Measurements from ENCODE around the gene CRYGN.

The CRYGN gene

GRCh38 chr7:151439855-151440798 is at the start of gene CRYGN:
CRYGN (minus strand) TSS chr7:151440141; CDS start chr7:151439917, 224 bp downstream.
- DNase-seq: no peak

DNA sequence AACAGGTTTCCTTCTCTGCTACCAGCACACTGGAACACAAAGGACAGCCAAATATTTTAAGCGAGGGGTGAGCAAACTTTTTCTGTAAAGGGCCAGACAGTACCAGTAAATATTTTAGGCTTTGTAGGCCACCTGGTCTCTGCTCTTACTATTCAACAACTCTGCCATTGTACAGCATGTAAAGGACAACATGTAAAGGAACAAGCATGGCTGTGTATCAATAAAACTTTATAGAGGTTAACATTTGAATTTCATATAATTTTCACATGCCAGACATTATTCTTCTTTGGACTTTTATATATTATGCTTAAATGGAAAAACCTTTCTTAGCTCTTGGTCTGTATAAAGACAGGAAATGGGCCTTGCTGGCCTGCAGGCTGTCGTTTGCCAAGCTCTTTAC is 49.6 kb upstream of the CRYGN start:
- no peak for DNase-seq

DNA sequence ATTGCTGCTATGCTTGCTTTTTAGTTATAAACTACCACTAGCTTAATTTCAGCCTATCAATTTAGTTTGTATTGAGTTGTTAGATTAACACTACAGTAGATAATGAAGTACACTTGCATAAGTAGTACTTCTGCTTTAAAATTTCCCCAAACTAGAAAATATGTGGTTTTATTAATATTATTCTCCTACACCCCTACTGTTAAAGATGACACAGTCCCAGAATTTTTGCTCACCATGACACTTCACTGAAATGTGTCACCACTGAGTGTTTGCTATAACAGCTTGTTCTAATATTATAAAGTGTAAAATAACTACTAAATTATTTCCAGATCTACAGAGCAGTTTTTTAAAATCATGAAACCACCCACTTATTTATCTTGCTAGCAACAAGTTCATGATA is 48.2 kb upstream of the CRYGN start:
- DNase-seq: no peak

DNA sequence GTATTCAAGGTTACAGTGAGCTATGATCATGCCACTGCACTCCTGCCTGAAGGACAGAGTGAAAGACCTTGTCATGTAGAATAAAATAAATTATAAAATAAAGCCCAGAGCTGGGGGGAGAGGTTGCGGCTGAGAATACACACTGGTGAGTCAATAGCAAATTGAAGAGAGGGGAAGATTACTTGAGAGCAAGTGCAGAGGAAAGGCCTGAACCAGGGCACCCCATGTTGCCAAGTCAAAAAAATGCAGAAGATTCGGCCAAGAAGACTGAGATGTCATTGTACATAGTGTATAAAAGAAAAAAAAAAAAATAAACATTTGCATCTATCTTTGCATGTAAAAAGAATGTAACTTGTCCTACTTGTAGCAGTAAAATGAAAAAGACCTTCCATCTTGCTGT is 47.3 kb upstream of the CRYGN start:
- DNase-seq: no peak

DNA sequence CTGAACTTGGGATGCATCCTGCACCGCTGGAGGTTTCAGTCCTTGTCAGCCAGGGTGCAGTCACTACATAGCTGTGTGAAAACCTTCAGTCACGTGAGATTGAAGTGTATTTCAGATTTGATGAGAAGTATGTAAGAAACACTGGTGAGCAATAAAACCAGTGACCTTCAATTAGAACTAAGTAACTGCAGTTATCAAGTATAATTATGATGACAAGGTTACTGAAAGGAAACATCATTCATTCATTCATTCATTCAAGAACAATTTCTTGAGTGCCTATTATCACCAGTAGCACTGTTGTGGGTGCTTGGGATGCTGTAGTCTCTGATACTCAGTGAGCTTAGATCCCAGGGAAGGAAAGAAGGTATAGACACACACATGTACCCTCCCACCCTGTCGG is 46.1 kb upstream of the CRYGN start:
- DNase-seq: no peak

GRCh38 chr7:151484971-151485707 is 45.2 kb upstream of the CRYGN start:
- no peak for DNase-seq

DNA sequence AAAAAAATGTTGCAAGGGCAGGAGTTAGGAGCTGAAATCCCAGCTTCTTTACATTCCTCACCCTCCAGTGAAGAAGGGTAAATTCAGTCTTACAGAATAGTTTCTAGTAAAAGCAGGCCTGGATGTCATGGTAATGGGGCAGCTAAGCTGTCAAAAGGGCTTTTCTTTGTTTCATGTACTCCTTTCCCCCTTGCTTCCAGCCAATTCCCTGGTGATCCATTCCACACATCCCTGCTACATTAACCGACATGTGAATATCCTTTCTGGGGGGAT is 43.7 kb upstream of the CRYGN start:
- no peak for DNase-seq

DNA sequence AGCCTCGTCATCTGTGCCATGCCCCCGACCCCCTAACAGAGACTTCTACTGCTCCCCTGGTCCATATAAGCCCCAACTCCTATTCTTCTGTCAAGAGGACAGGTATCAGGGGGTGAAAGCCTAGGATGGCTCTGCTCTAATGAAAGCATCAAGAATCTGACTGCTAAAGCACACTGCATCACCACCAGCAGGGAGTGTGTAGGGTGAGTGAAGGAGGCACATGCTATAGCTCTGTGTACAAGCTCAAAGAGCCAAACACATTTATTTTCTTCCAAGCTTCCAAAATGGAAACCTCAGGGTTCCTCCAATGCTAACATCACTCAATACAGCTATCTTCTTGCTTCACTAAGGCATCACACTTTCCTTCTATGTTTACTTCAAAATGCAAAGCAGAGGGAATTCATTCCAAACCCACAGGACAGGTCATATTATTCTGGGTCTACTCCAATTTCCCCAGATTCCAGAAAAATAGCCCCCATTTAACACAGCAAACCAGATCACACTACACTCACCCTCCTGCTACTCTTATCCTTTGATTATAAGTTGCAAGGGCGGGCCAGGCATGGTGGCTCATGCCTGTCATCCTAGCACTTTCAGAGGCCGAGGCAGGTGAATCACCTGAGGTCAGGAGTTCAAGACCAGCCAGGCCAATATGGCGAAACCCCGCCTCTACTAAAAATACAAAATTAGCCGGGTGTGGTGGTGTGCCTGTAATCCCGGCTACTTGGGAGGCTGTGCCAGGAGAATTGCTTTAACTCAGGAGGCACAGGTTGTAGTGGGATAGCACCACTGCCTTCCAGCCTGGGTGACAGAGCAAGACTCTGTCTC is 43.2 kb upstream of the CRYGN start:
- no peak for DNase-seq

- DNase-seq: no peak
Observed at GRCh38 chr7:151481650-151482505, 41.9 kb upstream of the CRYGN start.

DNA sequence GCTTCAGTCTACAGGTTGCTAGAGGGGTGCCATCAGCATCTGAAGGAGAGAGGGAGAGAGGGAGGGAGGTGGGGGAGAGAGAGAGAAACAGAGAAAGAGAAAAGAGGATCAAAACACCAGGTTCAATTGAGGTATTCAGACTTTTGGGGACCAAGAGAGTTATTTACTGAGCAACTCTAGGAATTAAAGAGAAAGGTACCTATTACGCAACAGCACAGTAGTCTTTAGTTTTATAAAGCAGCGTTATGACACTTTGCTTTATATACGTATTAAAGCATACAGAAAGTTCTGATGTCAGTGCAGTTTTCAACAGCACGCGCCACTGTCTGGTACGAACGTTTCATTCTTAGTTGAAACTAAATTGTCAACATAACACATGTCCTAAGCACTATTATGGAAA is 37.9 kb upstream of the CRYGN start:
- DNase-seq: no peak

DNA sequence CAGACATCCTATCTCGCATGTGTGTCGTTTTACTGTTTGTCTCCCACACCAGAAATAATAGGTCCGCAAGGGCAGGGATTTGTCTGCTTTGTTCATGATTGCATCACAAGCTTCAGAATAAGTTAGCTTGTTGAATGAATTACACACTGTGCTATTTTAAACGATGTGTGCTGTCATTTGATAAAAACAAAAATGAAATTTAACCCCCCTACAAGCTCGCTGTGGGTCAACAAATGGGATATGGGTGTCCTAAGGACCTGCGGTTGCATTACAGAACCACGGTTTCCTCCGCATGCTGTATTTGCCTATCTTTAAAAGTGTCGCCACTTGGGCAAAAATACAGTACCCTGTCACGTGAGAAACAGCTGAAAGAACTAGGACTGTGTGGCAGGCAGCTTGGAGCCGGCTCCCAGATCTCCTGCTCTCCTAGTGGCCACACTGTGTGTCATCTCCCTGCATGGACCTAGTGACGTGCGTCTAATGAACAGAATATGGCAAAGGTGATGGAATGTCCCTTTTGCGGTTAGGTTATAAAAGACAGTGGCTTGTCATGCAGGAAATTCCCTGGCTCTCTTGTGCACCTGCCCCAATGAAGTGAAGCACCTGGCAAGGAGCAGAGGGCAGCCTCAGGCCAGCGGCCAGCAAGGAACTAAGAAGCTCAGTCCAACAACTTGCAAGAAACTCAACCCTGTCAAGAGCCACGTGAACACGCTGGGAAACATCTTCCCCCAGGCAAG is 32.9 kb upstream of the CRYGN start:
- DNase-seq: no peak

- no peak for DNase-seq
Observed at GRCh38 chr7:151470711-151471110, 30.8 kb upstream of the CRYGN start.

DNA sequence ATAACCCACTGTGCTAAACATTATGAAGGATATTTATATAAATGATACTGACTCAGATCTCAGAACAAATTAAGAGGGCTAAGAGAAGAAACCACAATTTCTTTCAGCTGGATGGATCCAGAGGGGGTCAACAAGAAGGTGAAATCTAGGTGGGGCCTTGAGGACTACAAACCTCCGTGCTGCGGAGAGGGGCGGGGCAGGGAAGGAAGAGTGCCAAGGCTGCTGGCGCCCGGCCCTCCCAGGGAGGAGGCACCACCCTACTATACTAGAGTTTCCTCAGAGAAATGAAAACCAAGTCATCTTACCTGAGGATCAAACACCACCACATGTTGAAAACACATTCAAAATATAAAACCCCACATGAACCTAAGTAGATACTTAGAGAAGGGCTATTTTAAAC is 29.3 kb upstream of the CRYGN start:
- no peak for DNase-seq

- no peak for DNase-seq
Observed at GRCh38 chr7:151468217-151469018, 28.5 kb upstream of the CRYGN start.

DNA sequence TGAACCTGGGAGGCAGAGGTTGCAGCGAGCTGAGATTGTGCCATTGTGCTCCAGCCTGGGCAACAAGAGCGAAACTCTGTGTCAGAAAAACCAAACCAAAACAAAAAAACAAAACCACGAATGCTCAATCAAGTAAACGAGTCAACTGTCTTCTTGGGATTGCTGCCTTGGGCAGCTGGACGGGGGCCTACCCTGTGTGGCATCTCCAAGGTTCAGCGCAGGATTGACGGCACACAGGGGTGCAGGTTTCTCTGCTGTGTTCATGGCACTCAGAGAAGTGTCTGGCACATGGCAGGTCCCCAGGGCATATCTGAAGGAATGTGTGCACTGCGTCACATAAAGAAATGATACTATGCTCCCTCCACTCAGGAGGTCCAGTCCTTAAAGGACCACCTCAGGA is 25.2 kb upstream of the CRYGN start:
- DNase-seq: no peak

DNA sequence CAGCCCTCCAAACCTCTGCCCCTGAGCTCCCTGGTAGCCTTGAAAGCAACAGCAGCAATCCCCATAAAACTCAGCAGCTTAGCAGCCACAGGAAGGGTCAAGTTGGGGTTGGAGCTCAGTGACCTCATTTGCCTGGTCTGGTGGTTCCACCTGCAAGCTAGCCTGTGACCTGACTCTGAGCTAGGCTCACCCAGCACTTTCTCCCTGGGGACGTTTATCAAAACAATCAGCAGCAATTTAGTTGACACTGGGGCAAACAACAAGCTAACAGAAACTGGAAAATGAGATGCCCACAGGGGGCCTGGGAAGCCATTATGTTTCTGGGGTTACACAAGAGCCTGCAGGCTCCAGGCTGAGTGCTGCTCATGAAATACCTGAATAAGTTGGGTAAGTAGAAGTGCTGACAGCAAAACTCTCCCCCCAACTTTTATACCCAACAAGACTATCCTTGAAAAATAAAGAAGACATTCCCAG is 22.4 kb upstream of the CRYGN start:
- no peak for DNase-seq

DNA sequence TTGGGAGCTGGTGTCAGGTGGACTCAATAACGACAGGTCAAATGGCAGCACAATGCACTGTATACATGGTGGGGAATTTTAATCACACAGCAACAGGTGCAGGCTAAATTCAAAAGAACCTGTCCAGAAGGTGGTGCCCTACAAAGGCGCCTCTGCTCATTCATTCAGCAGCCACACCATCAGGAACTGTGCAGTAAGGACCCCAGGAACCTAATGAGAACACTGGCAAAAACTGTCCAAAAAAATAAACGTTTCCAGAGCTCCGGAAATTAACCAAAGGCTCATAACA is 21.9 kb upstream of the CRYGN start:
- DNase-seq: no peak

DNA sequence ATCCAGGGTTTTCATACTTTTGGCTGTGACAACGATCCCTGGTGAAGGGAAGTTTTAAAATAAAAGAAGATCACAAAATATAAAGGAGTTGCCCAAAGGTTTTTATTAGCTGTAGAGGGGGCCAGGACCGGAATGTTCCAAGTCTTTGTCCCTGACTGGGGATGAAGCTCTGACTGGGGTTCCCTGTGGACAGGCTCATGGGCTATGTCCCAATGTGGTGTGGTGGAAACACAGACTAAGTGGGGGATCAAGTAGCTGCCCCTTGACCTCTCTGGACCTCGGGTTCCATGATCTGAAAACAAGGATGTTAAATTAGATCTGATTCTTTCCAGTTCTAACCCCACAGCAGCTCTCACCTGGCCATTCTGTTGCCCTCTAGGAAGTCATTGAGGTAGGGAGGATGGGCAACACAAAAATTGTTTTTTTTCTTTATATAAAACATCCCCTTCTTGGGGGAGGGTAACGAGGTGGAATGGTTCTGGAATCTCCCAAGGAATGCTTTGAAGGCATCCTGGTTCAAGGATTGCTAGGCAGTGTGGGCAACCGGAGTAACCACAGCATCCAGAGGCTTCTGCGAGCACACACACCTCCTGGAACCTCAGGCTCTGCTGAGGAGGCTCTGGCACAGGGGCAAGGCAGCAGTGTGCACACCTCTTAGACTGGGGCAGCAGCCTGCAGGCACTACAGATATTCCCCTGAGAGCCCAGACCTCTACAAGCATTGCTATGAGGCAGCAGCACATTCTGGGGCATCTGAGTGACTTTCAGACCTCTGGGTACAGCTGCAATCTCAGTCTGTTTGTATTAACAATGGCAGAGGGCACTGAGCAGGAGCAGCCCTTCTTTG is 21.4 kb upstream of the CRYGN start:
- no peak for DNase-seq

DNA sequence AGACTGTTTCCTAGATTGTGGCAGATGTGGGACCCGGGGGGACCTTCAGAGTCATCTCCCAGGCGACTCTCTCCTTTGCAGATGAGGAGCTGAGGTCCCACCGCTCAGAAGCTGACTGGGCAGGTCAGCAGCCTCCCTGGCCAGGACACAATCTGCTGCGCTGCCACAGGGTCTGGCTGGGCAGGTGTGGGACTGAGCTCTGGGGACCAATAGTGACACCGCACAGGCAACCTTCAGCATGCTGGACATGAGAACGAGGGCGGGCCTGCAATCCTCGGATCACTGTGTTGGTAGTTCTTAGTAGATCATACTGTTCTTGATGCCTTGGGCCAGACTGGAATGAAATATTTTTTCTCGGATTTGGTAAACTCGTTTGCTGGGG is 20.5 kb upstream of the CRYGN start:
- DNase-seq: no peak

Measured in GOT3 (cell line).